ENCODE measurements around the gene PDE4D. TPM values are rescaled to one million over a fixed set of nuclear protein-coding genes. Genes with fewer than 3 reads are reported as not detected.

Gene PDE4D
- total RNA-seq, 1 donor from 2014 or later = 46.9 TPM

GRCh38 chr5:59554501-59554900, 339.0 kb downstream of the PDE4D start:
- DNase-seq (ENCODE audit: low spot score) = no peak

GRCh38 chr5:59553992-59554391, 339.5 kb downstream of the PDE4D start:
- DNase-seq (ENCODE audit: low spot score) = no peak

GRCh38 chr5:59548807-59549357, 344.6 kb downstream of the PDE4D start:
- DNase-seq (ENCODE audit: low spot score) = no peak

GRCh38 chr5:59547731-59548130, 345.8 kb downstream of the PDE4D start:
- no peak for DNase-seq (ENCODE audit: low spot score)

DNA sequence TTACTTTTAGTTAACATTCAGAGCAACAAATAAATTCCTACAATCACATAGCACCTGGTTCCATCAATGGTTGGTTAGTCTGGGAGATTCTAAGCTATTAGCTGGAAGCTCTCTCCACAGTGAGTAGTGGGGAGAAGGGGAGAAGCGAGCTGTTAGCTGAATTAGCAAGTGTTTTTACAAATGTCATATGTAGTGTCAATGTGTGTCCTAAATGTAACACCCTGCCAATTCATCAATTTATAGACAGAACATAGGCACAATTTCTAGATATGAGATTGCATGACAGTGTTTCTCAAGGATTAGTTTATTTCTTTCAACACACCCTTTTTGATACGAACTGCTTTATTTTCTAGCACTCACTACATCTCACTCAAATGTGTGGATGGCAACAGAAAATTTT, 349.0 kb downstream of the PDE4D start:
- no peak for DNase-seq (ENCODE audit: low spot score)

DNA sequence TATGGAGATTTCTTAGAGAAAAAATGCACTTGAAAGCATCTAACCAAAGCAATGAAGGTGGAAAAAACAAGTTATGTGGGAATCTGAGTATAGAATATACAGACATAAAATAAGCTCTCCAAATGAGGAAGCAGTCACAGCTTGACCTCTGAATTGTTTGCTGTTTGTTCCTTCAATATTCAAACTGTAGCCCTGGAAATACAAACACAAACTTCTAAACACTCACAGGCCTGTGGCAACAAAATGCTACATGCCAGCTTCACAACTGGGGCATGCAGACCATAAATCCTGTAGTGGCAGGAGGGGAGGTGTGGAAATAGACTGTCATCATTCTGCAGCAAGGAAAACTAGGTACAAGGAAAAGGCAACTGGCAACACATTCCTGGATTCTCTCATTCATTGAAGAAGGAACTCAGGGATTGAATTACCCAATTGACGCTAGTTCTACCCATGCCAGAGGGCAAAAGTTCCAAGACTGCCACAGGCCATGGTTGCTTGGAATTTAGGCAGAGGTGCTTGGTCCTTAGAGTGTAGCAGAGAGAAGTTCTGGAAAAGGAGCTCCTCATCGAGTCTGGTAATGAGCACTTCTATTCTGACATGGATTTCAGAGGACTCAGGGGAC, 349.6 kb downstream of the PDE4D start:
- DNase-seq (ENCODE audit: low spot score) = no peak

- peak; percentile 39 for DNase-seq (ENCODE audit: low spot score)
These were observed 350.4 kb downstream of the PDE4D start for GRCh38 chr5:59542851-59543820.

- no peak for DNase-seq (ENCODE audit: low spot score)
These were observed 351.2 kb downstream of the PDE4D start for GRCh38 chr5:59542306-59542705.

GRCh38 chr5:59540366-59540765, 353.2 kb downstream of the PDE4D start:
- DNase-seq (ENCODE audit: low spot score) = no peak

- no peak for DNase-seq (ENCODE audit: low spot score)
These were observed 354.8 kb downstream of the PDE4D start for GRCh38 chr5:59538750-59539121.

DNA sequence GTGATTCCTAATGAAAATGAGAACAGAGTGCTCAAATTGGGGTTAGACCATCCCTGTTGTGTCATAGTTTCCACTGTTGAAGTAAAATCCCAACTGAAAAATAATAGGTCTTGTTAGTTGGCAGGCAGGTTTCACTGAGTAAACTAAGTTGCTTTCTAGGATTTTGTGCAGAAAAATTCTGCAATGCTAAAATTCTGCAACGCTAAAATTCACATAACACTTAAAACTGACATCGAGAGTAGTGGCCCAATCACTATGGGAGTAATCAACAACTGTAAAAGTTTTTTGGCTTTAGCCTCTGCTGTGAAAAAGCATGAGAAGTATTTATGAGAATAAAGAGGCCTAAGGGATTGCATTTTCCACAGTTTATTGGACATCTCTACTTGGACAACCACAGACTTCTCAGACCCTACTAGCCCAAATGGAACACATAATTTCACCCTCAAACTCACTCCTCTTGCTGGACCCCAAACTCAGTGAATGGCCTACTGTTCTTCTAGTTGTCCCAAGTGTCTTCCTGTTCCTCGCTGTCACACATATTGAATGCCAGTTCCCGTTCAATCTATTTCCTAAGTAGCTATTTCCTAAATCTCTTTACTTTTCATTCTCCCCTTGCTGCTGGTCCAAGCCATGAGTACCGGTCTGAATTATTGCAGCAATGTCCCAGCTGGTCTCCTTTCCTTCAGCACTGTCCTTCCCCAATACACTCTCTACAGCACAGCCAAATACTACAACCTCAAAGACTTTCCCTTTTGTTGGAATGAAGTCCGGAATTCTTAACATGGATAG, 355.4 kb downstream of the PDE4D start:
- no peak for DNase-seq (ENCODE audit: low spot score)

DNA sequence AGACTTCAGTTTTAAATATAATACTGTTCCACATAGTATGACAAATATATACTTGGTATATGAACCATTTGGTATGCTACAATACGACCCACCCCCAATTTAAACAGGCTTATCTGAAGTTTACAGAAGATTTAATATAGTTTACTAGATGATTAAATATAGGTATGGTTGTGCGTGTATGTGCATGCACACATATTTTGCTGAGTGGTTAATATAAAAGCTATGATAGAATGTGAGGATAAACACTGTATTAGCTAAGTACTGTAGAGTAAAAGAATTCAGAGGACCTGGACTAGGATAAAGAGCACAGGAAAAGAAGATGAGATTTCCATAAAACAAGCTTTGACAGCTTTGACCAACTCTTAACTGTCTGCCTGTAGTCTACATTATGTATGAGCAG, 356.7 kb downstream of the PDE4D start:
- no peak for DNase-seq (ENCODE audit: low spot score)

GRCh38 chr5:59535561-59535960, 358.0 kb downstream of the PDE4D start:
- no peak for DNase-seq (ENCODE audit: low spot score)

GRCh38 chr5:59533730-59534108, 359.8 kb downstream of the PDE4D start:
- DNase-seq (ENCODE audit: low spot score) = no peak

DNA sequence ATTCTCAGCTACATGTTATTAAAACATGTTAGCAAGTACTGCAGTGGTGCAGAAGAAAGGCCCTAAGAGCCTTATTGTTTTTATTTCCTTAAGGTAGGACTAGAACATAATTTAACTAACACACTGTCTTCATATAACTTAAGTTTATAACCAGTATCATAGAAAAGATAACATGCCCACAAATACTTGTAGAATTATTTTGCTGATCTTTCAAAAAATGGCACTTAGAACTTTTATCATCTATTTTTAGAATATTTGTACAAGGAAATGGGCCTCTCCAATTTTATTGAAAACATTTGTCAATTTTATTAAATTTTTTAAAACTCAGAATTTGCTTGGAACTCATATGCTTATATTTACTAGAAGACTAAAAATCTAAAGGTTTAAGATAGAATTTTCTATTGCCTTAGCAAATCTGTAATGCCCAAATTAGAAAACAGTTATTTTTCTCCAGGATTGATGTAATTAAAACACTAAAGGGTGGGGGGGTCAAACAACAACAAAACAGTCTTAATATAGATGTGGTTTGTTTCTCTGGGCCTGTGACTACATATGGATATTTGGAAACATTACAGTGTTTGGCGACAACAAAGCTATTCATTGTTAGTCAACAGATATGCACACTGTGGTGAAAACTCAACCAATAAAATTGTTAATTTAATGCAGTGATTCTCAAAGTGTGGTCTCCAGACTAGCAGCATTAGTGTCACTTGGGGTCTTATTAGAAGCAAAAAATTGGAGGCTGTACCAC, 360.4 kb downstream of the PDE4D start:
- DNase-seq (ENCODE audit: low spot score) = no peak

DNA sequence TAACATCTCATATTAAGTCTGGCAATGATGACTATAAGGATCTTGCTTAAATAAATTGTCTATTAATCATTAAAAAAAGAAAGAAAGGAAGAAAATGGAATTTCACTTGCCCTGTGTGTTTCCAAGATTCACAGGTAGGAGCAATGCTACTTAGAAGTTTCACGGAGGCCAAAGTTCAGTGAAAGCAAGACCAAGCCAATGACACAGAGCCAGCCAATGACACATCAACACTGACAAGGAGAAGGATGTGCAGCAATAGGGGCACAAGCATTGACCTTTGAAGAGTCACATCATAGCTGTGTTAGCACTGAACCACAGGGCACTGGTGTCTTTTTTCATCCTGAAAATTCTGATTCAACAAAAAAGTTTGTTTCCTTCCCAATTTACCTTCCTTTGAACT, 364.3 kb downstream of the PDE4D start:
- DNase-seq (ENCODE audit: low spot score) = no peak

DNA sequence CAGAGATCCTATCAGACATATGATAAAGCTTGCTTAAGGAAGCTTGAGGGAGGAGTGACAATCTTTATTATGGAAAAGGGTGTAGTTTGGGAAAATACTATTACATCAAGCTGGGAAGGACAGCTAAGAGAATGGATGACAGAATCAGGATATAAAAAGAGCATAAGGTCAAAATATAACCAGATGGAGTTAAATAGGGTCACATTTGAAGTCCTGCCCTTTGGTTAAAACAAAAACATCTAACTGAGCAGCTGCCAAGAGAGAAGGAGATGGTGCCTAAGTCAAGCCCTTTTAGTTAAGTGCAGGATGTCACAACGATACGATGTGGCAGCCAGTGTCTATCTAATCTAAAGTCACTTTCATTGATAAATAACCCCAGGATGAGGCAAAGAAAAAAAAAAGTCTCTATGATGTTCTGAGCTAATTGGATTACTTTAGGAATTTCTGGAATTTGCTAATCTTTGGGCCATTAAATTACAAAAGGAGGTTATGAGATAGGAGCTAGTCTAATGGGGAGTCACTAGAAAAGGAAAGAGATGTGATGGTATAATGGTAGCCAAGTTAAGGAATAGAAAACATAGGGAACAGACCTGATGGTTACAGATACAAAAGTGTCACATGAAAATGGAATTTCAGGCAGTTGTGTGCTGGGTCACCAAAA, 365.2 kb downstream of the PDE4D start:
- DNase-seq (ENCODE audit: low spot score) = no peak

DNA sequence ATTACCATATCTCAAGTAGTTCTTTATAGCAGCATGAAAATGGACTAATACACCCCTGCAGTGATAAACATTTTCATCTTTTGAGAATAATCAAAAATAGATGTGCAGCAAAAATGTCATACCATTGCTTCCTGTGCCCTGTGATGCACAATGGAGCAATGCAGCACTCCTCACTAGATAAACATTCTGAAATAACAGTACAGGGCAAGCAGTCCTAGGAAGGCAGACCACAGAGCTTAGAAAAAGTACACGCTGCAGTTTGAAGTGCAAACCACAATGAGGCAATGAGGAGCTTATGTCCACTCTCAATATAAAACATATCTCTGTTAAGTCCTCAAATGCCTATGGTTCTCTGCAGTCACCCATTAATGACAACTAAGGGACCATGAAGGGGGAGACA, 367.6 kb downstream of the PDE4D start:
- DNase-seq (ENCODE audit: low spot score) = no peak

GRCh38 chr5:59525311-59525710, 368.2 kb downstream of the PDE4D start:
- no peak for DNase-seq (ENCODE audit: low spot score)

GRCh38 chr5:59522201-59522831, 371.2 kb downstream of the PDE4D start:
- DNase-seq (ENCODE audit: low spot score) = no peak
